Measurements from ENCODE around the gene PRDM2.
"Not testable (repeated sequence)": the region's sequence is repeated elsewhere in the genome, so short reads cannot be mapped to it uniquely, and the experiment has no call there.

The PRDM2 gene

GRCh38 chr1:13681921-13682320 lies 18.1 kb upstream of the PRDM2 start:
- no peak overlapping the region for H3K4me3 ChIP-seq (ENCODE audit: low read depth, low read length)
- no peak for DNase-seq (ENCODE audit: low read depth)
- no peak for TF ChIP-seq CTCF (IDR thresholded peaks at IDR 0.05; ENCODE audit: control insufficient read depth, extremely low read depth, insufficient read depth)

- no peak overlapping the region for H3K4me3 ChIP-seq (ENCODE audit: low read depth, low read length)
- TF ChIP-seq CTCF (IDR thresholded peaks at IDR 0.05; ENCODE audit: control insufficient read depth, extremely low read depth, insufficient read depth) = no peak
- no peak for DNase-seq (ENCODE audit: low read depth)
Observed at GRCh38 chr1:13682444-13682843, 17.5 kb upstream of the PRDM2 start.

- no peak for DNase-seq (ENCODE audit: low read depth)
- H3K4me3 ChIP-seq (ENCODE audit: low read depth, low read length) = no peak overlapping the region
- no peak for TF ChIP-seq CTCF (IDR thresholded peaks at IDR 0.05; ENCODE audit: control insufficient read depth, extremely low read depth, insufficient read depth)
Observed at GRCh38 chr1:13683206-13683605, 16.8 kb upstream of the PRDM2 start.

- H3K4me3 ChIP-seq (ENCODE audit: low read depth, low read length) = no peak overlapping the region
- no peak for TF ChIP-seq CTCF (IDR thresholded peaks at IDR 0.05; ENCODE audit: control insufficient read depth, extremely low read depth, insufficient read depth)
- no peak for DNase-seq (ENCODE audit: low read depth)
Observed at GRCh38 chr1:13687151-13687715, 12.8 kb upstream of the PRDM2 start.

GRCh38 chr1:13693094-13693493 lies 6.9 kb upstream of the PRDM2 start:
- DNase-seq (ENCODE audit: low read depth); H3K4me3 ChIP-seq (ENCODE audit: low read depth, low read length): not testable (repeated sequence)

- H3K4me3 ChIP-seq (ENCODE audit: low read depth, low read length) = no peak overlapping the region
- TF ChIP-seq CTCF (IDR thresholded peaks at IDR 0.05; ENCODE audit: control insufficient read depth, extremely low read depth, insufficient read depth) = no peak
- no peak for DNase-seq (ENCODE audit: low read depth)
Observed at GRCh38 chr1:13694886-13695684, 4.9 kb upstream of the PRDM2 start.

- no peak for TF ChIP-seq CTCF (IDR thresholded peaks at IDR 0.05; ENCODE audit: control insufficient read depth, extremely low read depth, insufficient read depth)
- DNase-seq (ENCODE audit: low read depth) = no peak
- H3K4me3 ChIP-seq (ENCODE audit: low read depth, low read length) = no peak overlapping the region
Observed at GRCh38 chr1:13697738-13698137, 2.2 kb upstream of the PRDM2 start.
